SJSA1 (cell line): ENCODE measurements around the gene NOLC1. TPM values are rescaled to one million over a fixed set of nuclear protein-coding genes. Genes with fewer than 3 reads are reported as not detected.

Source experiments
- total RNA-seq: library from RNA; depleted of rRNA; stranded (reverse); fragments of >200 nt; shearing (Covaris generic); gene quantifications from 2 replicates; pipeline ENCODE4 v1.2.3, GENCODE V29; 2014; rRNA removed

Gene NOLC1
- total RNA-seq, 1 experiment from 2014 or later = 60.1 TPM

Other genes with a start within 250 kb of the NOLC1 start
- 2.7 and 8.2 TPM in 2 replicates for gene ARMH3, start 96.2 kb upstream of the NOLC1 start, total RNA-seq
- 44.0 and 58.6 TPM in 2 replicates for gene HPS6, start 87.0 kb upstream of the NOLC1 start, total RNA-seq
- gene LDB1, start 32.0 kb upstream of the NOLC1 start, total RNA-seq = 22.5 and 29.0 TPM in 2 replicates
- 17.8 and 18.2 TPM in 2 replicates for gene PPRC1, start 19.3 kb upstream of the NOLC1 start, total RNA-seq
- not detected in 2 replicates for gene ELOVL3, start 73.9 kb downstream of the NOLC1 start, total RNA-seq
- gene PITX3, start 89.1 kb downstream of the NOLC1 start, total RNA-seq = not detected in 2 replicates
- 23.3 and 36.3 TPM in 2 replicates for gene GBF1, start 93.1 kb downstream of the NOLC1 start, total RNA-seq
- gene NFKB2, start 243.3 kb downstream of the NOLC1 start, total RNA-seq = 28.8 and 37.2 TPM in 2 replicates